Esophagus mucosa (tissue), 1 donor: ENCODE results near the gene PRSS22. TPM values are rescaled to one million over a fixed set of nuclear protein-coding genes. Genes with fewer than 3 reads are reported as not detected.

Experiments
- ATAC-seq: fragments of 200-7000 bp; cut with Tn5 transposase; one replicate; pipeline ENCODE4 v1.9.1; 2020
- total RNA-seq: library from RNA; stranded (reverse); gene quantifications from one replicate; pipeline ENCODE4 v1.2.4, GENCODE V29; 2023
- donor health status: DM: yes; HTN: yes; CAD: no.

PRSS22 gene
- total RNA-seq, 1 donor from 2014 or later, result 97.0 TPM

GRCh38 chr16:2811703-2812471 lies 46.1 kb downstream of the PRSS22 start:
- ATAC-seq, result peak; percentile 34

DNA sequence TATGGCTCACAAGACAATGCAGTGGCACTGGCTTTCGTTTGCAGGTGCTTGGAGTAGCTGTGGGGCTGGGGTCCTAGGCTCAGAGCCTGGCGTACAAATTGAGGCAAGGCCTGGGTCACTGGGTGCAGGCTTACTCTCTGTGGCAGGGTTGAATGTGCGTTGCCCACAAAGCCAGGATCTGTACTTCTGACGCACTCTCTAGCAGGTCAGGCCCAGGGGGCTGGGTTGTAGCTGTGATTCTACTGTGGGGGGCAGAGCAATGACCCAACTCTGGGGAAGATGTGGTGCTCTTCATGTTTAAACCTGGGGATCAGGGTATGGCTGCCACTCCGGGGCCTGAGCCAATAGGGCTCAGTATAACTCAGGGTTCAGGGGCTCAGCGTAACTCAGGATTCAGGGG lies 47.3 kb downstream of the PRSS22 start:
- no peak for ATAC-seq

DNA sequence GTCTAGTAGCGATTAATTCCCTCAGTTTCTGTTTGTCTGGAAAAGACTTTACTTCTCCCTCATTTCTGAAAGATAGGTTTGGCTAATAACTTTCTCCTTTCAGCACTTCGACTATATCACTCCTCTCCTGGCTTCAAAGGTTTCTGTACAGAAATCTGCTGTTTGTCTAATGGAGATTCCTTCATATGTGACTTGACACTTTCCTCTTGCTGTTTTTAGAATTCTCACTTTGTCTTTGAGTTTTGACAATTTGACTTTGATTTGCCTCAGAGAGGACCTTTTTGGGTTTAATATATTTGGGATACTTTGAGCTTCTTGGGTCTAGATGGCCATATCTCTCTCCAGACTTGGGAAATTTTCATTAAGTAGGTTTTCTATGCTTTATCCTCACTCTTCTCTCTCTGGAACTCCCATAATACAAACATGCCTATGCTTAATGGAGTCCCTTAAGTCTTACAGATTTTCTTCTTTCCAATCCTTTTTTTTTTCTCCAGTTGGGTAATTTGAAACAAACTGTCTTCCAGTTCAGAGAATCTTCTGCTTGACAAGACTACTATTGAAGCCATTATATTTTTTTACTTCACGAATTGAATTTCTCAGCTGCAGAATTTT lies 48.7 kb downstream of the PRSS22 start:
- no peak for ATAC-seq

DNA sequence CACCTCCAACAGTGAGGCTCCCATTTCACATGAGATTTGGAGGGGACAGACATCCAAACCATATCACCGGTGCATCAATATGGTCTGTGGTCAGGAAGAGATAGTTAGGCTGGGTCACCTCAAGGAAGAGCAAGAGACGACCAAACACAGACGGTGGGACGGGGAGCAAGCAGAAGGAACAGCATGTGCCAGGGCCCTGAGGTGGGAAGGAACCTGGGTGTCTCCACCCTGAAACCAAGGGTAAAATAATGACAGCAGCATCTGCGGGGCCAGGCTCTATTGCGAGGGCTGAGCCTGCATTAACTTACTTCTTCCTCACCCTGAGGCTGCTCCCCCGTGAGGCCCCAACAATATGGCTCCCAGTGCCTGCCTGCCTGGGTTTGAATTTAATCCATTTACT lies 49.8 kb downstream of the PRSS22 start:
- no peak for ATAC-seq

- no peak for ATAC-seq
These were observed 51.7 kb downstream of the PRSS22 start for GRCh38 chr16:2806286-2806685.

GRCh38 chr16:2804728-2805127 lies 53.2 kb downstream of the PRSS22 start:
- ATAC-seq, result no peak

GRCh38 chr16:2803545-2804195 lies 54.3 kb downstream of the PRSS22 start:
- no peak for ATAC-seq

Other genes with a start within 250 kb of the PRSS22 start
- 37.7 TPM for gene KCTD5, start 175.6 kb downstream of the PRSS22 start, total RNA-seq
- gene PRSS27, start 137.9 kb downstream of the PRSS22 start, total RNA-seq, result 191 TPM
- gene SRRM2, start 105.5 kb downstream of the PRSS22 start, total RNA-seq, result 280 TPM
- gene ELOB, start 80.9 kb downstream of the PRSS22 start, total RNA-seq, result 310 TPM
- gene PRSS33, start 70.6 kb downstream of the PRSS22 start, total RNA-seq, result not detected
- not detected for gene PRSS41, start 59.7 kb downstream of the PRSS22 start, total RNA-seq
- 6.9 TPM for gene PRSS21, start 40.9 kb downstream of the PRSS22 start, total RNA-seq
- gene ZG16B, start 27.9 kb downstream of the PRSS22 start, total RNA-seq, result 15.3 TPM
- 19.5 TPM for gene FLYWCH2, start 25.0 kb upstream of the PRSS22 start, total RNA-seq
- gene FLYWCH1, start 53.8 kb upstream of the PRSS22 start, total RNA-seq, result 16.4 TPM
- 1.3 TPM for gene KREMEN2, start 106.1 kb upstream of the PRSS22 start, total RNA-seq
- gene PAQR4, start 111.2 kb upstream of the PRSS22 start, total RNA-seq, result 11.1 TPM
- gene PKMYT1, start 122.3 kb upstream of the PRSS22 start, total RNA-seq, result 16.9 TPM
- not detected for gene CLDN9, start 154.8 kb upstream of the PRSS22 start, total RNA-seq
- gene CLDN6, start 160.0 kb upstream of the PRSS22 start, total RNA-seq, result not detected
- gene TNFRSF12A, start 162.2 kb upstream of the PRSS22 start, total RNA-seq, result 11.7 TPM
- gene HCFC1R1, start 165.8 kb upstream of the PRSS22 start, total RNA-seq, result 26.6 TPM
- 21.3 TPM for gene THOC6, start 165.9 kb upstream of the PRSS22 start, total RNA-seq
- gene BICDL2, start 178.8 kb upstream of the PRSS22 start, total RNA-seq, result 62.0 TPM
- 0.80 TPM for gene MMP25, start 188.4 kb upstream of the PRSS22 start, total RNA-seq
- gene IL32, start 207.5 kb upstream of the PRSS22 start, total RNA-seq, result 3.7 TPM
- not detected for gene ZSCAN10, start 241.1 kb upstream of the PRSS22 start, total RNA-seq